H9 (cell line): ENCODE results near the gene OTUB2. TPM values are rescaled to one million over a fixed set of nuclear protein-coding genes. Genes with fewer than 3 reads are reported as not detected.

ENCODE experiments used
- DNase-seq: peaks from one replicate; pipeline ENCODE4 v3.0.0-alpha.2; 2017
- H2AFZ ChIP-seq: one replicate; pipeline ENCODE4 v1.6.1; 2013; ENCODE audit warnings: mild to moderate bottlenecking, low read length, control low read depth, moderate library complexity
- H2AK5ac ChIP-seq: 2 replicates; pipeline ENCODE4 v1.6.1; 2013; ENCODE audit warnings: low read length, control low read depth, mixed read lengths; ENCODE audit not compliant: insufficient read length
- H2BK120ac ChIP-seq: one replicate; pipeline ENCODE4 v1.6.1; 2013; ENCODE audit warnings: low read depth, mild to moderate bottlenecking, low read length, control low read depth, inconsistent platforms; ENCODE audit not compliant: poor library complexity, severe bottlenecking
- H2BK12ac ChIP-seq: 2 replicates; pipeline ENCODE4 v1.6.1; 2013; ENCODE audit warnings: low read length, control low read depth, mixed read lengths, low read depth; ENCODE audit not compliant: insufficient read length
- H2BK15ac ChIP-seq: 2 replicates; pipeline ENCODE4 v1.6.1; 2013; ENCODE audit warnings: low read depth, low read length, control low read depth
- H2BK20ac ChIP-seq: one replicate; pipeline ENCODE4 v1.6.1; 2013; ENCODE audit warnings: low read depth, mild to moderate bottlenecking, low read length, control low read depth, inconsistent platforms; ENCODE audit not compliant: poor library complexity, severe bottlenecking
- H2BK5ac ChIP-seq: 2 replicates; pipeline ENCODE4 v1.6.1; 2013; ENCODE audit warnings: low read length, control low read depth, mixed read lengths; ENCODE audit not compliant: insufficient read length
- H3K14ac ChIP-seq: 2 replicates; pipeline ENCODE4 v1.6.1; 2013; ENCODE audit warnings: low read length, control low read depth; ENCODE audit not compliant: insufficient read depth
- H3K18ac ChIP-seq: 2 replicates; pipeline ENCODE4 v1.6.1; 2013; ENCODE audit warnings: low read depth, mild to moderate bottlenecking, mixed read lengths, low read length, control low read depth; ENCODE audit not compliant: insufficient read length
- H3K23ac ChIP-seq: 2 replicates; pipeline ENCODE4 v1.6.1; 2013; ENCODE audit warnings: low read length, control low read depth, mixed read lengths, low read depth; ENCODE audit not compliant: insufficient read length
- H3K23me2 ChIP-seq: 2 replicates; pipeline ENCODE4 v1.6.1; 2013; ENCODE audit warnings: low read depth, mild to moderate bottlenecking, mixed read lengths, low read length, control low read depth; ENCODE audit not compliant: insufficient read length, poor library complexity, severe bottlenecking
- H3K27ac ChIP-seq: 2 replicates; pipeline ENCODE4 v1.5.1; 2013; ENCODE audit warnings: low read length, control low read depth, mixed read lengths, low read depth; ENCODE audit not compliant: insufficient read length
- H3K27me3 ChIP-seq: 2 replicates; pipeline ENCODE4 v1.6.1; 2013; ENCODE audit warnings: low read length, control low read depth, inconsistent platforms; ENCODE audit not compliant: insufficient read depth
- H3K4ac ChIP-seq: 2 replicates; pipeline ENCODE4 v1.6.1; 2013; ENCODE audit warnings: low read depth, mild to moderate bottlenecking, control low read depth, inconsistent platforms, low read length, moderate library complexity
- H3K4me1 ChIP-seq: 2 replicates; pipeline ENCODE4 v1.6.1; 2013; ENCODE audit warnings: low read length, control low read depth, inconsistent platforms; ENCODE audit not compliant: insufficient read depth
- H3K4me2 ChIP-seq: 2 replicates; pipeline ENCODE4 v1.6.1; 2013; ENCODE audit warnings: low read length, control low read depth, mixed read lengths; ENCODE audit not compliant: insufficient read length, insufficient read depth
- H3K56ac ChIP-seq: 2 replicates; pipeline ENCODE4 v1.6.1; 2013; ENCODE audit warnings: low read depth, mild to moderate bottlenecking, mixed read lengths, low read length, control low read depth; ENCODE audit not compliant: insufficient read length
- H3K79me1 ChIP-seq: 2 replicates; pipeline ENCODE4 v1.6.1; 2013; ENCODE audit warnings: low read depth, mild to moderate bottlenecking, moderate library complexity, low read length, control low read depth, inconsistent platforms; ENCODE audit not compliant: insufficient read depth, poor library complexity, severe bottlenecking
- H3K79me2 ChIP-seq: 2 replicates; pipeline ENCODE4 v1.6.1; 2013; ENCODE audit warnings: low read length, control low read depth, inconsistent platforms; ENCODE audit not compliant: insufficient read depth
- H3K9ac ChIP-seq: 2 replicates; pipeline ENCODE4 v1.6.1; 2013; ENCODE audit warnings: low read length, control low read depth, mixed read lengths; ENCODE audit not compliant: insufficient read length; ENCODE audit errors: extremely low read depth
- H3K9me3 ChIP-seq: one replicate; pipeline ENCODE4 v1.6.1; 2013; ENCODE audit warnings: low read depth, low read length, inconsistent platforms; ENCODE audit not compliant: control insufficient read depth
- H3T11ph ChIP-seq: one replicate; pipeline ENCODE4 v1.6.1; 2013; ENCODE audit warnings: mild to moderate bottlenecking, low read length, control low read depth, inconsistent platforms
- H4K20me1 ChIP-seq: one replicate; pipeline ENCODE4 v1.6.1; 2013; ENCODE audit not compliant: control insufficient read depth, insufficient read length, insufficient read depth
- H4K5ac ChIP-seq: 2 replicates; pipeline ENCODE4 v1.6.1; 2013; ENCODE audit warnings: low read depth, mild to moderate bottlenecking, mixed read lengths, low read length, control low read depth; ENCODE audit not compliant: insufficient read length
- H4K8ac ChIP-seq: replicated peaks from 2 replicates; pipeline ENCODE4 v1.6.1; 2013; ENCODE audit warnings: low read length, control low read depth, mixed read lengths, low read depth; ENCODE audit not compliant: insufficient read length
- H4K91ac ChIP-seq: 2 replicates; pipeline ENCODE4 v1.6.1; 2013; ENCODE audit warnings: low read depth, mild to moderate bottlenecking, moderate library complexity, mixed read lengths, low read length, control low read depth; ENCODE audit not compliant: insufficient read length
- H3K27ac Mint-ChIP-seq, 3 experiments: 2 replicates in 2 of 3; 3 replicates in 1 of 3; pipeline ENCODE4 v1.8.0; 2020 to 2021; ENCODE audit warnings: mixed read lengths in 3 of 3, mild to moderate bottlenecking in 1 of 3, moderate library complexity in 1 of 3
- H3K27me3 Mint-ChIP-seq: 2 replicates; pipeline ENCODE4 v1.8.0; 2021; ENCODE audit warnings: low read depth, mild to moderate bottlenecking, moderate library complexity, mixed read lengths
- H3K36me3 Mint-ChIP-seq, 3 experiments: 2 replicates in 2 of 3; 3 replicates in 1 of 3; pipeline ENCODE4 v1.8.0; 2020 to 2021; ENCODE audit warnings: low read depth in 3 of 3, mixed read lengths in 3 of 3; ENCODE audit not compliant: insufficient read depth in 1 of 3
- H3K4me1 Mint-ChIP-seq, 2 experiments: 2 replicates each; pipeline ENCODE4 v1.8.0; 2020; ENCODE audit warnings: mixed read lengths in 2 of 2
- H3K4me3 Mint-ChIP-seq, 2 experiments: 2 replicates in 1 of 2; 3 replicates in 1 of 2; pipeline ENCODE4 v1.8.0; 2020 to 2021; ENCODE audit warnings: mild to moderate bottlenecking in 2 of 2, mixed read lengths in 2 of 2, moderate library complexity in 1 of 2
- H3K9me3 Mint-ChIP-seq, 2 experiments: 2 replicates in 1 of 2; 3 replicates in 1 of 2; pipeline ENCODE4 v1.8.0; 2020; ENCODE audit warnings: mild to moderate bottlenecking in 2 of 2, mixed read lengths in 2 of 2, moderate library complexity in 1 of 2
- WGBS: extraction: QIAGEN DNeasy Blood & Tissue Kit; methylation state at CpG from one replicate; pipeline ENCODE4 v1.1.7; 2013; ENCODE audit warnings: missing lambda C conversion rate, low lambda C conversion rate, mixed read lengths; ENCODE audit not compliant: insufficient read length; ENCODE audit errors: extremely low coverage; 5-methylcytosine and 5-hydroxymethylcytosine counted together
- total RNA-seq: library from RNA; stranded (reverse); gene quantifications from 2 replicates; pipeline ENCODE4 v1.2.1, GENCODE V29; 2021
- TF ChIP-seq, protein P1 (sequence below): fragments of 200-600 bp; sonication (generic); conservative IDR thresholded peaks from 3 replicates; pipeline ENCODE4 v1.8.0; 2021; ENCODE audit warnings: antibody characterized with exemption, mild to moderate bottlenecking

OTUB2 gene
- total RNA-seq, 1 experiment from 2014 or later: 3.6 TPM

DNA sequence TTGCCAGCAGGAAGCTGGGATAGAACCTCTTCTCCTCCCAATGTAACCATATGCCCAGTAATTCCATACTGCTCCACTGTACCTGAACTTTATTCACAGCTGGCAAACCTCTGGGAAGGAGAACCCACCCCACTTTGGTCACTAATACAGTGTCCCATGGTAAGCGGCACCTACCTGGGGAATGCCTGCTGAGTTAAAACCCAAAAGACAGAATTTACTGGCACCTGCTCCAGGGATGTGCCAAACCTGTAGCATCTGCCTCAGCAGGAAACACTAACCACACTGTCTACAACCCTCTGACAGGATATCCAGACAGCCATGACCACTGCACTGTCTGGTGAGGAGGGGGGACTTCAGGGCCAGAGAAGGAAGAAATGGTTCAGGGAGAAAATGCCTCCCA is 28.3 kb downstream of the OTUB2 start:
- H3K36me3 Mint-ChIP-seq: peaks cover 48 to 93% (median 86%) of the 10 kb centered on the region in 3 experiments; a peak in 6 of 7 replicates
- no peak overlapping the region for H3K18ac ChIP-seq

More for the DNA sequence above, 28.3 kb downstream of the OTUB2 start:
- H4K20me1 ChIP-seq: no peaks in the 10 kb centered on the region
- no peak overlapping the region; a peak in 1 of 7 replicates for H3K27ac Mint-ChIP-seq
- no peak overlapping the region for H3K4me2 ChIP-seq
- no peak overlapping the region for H3K9ac ChIP-seq
- H2BK15ac ChIP-seq: no peak overlapping the region
- no peak overlapping the region for H2AK5ac ChIP-seq
- no peak overlapping the region for H3T11ph ChIP-seq
- H3K4ac ChIP-seq: no peak overlapping the region
- H2BK5ac ChIP-seq: no peak overlapping the region
- no peaks in the 10 kb centered on the region for H3K23me2 ChIP-seq
- no peak overlapping the region for H4K8ac ChIP-seq
- no peaks in the 10 kb centered on the region for H3K27me3 ChIP-seq
- H2BK12ac ChIP-seq: no peak overlapping the region
- H3K27me3 Mint-ChIP-seq: no peaks in the 10 kb centered on the region
- H3K56ac ChIP-seq: no peak overlapping the region
- TF ChIP-seq, protein P1, sequence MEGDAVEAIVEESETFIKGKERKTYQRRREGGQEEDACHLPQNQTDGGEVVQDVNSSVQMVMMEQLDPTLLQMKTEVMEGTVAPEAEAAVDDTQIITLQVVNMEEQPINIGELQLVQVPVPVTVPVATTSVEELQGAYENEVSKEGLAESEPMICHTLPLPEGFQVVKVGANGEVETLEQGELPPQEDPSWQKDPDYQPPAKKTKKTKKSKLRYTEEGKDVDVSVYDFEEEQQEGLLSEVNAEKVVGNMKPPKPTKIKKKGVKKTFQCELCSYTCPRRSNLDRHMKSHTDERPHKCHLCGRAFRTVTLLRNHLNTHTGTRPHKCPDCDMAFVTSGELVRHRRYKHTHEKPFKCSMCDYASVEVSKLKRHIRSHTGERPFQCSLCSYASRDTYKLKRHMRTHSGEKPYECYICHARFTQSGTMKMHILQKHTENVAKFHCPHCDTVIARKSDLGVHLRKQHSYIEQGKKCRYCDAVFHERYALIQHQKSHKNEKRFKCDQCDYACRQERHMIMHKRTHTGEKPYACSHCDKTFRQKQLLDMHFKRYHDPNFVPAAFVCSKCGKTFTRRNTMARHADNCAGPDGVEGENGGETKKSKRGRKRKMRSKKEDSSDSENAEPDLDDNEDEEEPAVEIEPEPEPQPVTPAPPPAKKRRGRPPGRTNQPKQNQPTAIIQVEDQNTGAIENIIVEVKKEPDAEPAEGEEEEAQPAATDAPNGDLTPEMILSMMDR: no peak
- H2AFZ ChIP-seq: no peak overlapping the region
- no peaks in the 10 kb centered on the region for H3K9me3 Mint-ChIP-seq
- H2BK20ac ChIP-seq: no peak overlapping the region
- H3K9me3 ChIP-seq: no peaks in the 10 kb centered on the region
- WGBS: no CpG with 5 or more reads among the region's 1 CpG
- peaks cover 15 to 18% of the 10 kb centered on the region in 2 experiments for H3K4me1 Mint-ChIP-seq
- no peaks in the 10 kb centered on the region for H3K79me1 ChIP-seq
- H2BK120ac ChIP-seq: no peak overlapping the region
- H3K4me1 ChIP-seq: no peaks in the 10 kb centered on the region; the same call in 1 of the 2 replicates
- H3K4me3 Mint-ChIP-seq: no peak overlapping the region
- no peak overlapping the region for H3K27ac ChIP-seq
- no peak overlapping the region for H4K5ac ChIP-seq
- no peak overlapping the region for H4K91ac ChIP-seq
- no peak for DNase-seq
- no peak overlapping the region for H3K23ac ChIP-seq
- H3K79me2 ChIP-seq: no peaks in the 10 kb centered on the region
- no peak overlapping the region for H3K14ac ChIP-seq
